GM19452 (cell line): Measurements from ENCODE around the gene GPX4.
A peak's percentile ranks its signal among the peaks of the same experiment; 100 is the strongest.

Source experiments
- ATAC-seq: cut with Tn5 transposase; IDR thresholded peaks from one replicate; pipeline ENCODE4 v1.9.1; 2021; ENCODE audit not compliant: unreplicated experiment

The GPX4 gene

DNA sequence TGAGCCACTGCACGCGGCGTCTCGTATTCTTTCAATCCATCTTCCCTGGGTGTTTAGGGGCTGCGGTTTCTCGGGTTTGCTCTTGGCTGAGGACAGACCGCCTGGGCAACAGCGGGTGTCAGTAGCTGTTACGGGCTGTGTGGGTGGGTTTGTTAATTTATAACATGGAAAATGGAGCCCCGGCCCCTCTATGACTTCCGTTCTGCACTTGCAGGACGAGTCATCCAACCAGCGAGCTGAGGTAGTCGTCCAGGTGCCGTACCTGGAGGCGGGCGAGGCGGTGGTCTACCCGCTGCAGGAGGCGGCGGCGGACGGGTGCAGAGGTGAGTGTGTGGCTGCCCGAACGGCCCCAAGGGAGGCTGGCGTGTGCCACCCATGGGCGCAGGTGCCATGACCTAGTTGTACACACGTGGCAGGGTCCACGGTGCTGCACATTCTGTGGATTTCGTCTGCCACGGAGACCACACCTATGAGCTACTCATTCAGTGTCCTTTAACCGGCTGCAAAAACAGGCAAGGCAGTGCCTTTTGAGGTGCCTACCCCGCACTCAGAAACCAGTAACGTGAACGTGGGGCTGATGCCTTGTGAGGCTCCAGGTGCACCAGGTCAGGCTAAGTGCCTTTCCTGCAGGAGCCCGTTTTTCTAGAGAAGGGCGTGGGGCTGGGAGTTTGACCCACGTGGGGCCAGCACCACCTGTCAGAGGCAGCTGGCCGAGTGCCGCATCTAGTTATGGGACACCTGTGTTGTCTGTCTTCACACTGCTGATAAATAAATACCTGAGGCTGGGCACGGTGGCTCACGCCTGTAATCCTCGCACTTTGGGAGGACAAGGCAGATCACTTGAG is 19.5 kb upstream of the GPX4 start:
- ATAC-seq, result no peak

DNA sequence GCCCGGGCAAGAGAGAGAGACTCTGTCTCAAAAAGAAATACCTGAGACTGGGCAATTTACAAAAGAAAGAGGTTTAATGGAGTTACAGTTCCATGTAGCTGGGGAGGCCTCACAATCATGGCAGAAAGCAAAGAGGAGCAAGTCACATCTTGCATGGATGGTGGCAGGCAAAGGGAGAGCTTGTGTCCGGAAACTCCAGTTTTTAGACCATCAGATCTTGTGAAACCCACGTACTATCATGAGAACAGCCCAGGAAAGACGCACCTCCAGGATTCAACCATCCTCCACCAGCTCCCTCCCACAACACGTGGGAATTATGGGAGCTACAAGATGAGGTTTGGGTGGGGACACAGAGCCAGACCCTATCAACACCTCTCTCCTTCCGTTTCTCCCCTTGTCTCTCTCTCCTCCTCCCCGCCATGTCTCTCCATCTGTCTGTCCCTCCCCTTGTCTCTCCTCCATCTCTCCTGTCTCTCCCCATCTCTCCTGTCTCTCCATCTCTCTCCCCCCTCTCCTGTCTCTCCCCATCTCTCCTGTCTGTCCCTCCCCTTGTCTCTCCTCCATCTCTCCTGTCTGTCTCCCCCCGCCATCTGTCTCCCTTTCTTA is 18.6 kb upstream of the GPX4 start:
- no peak for ATAC-seq

DNA sequence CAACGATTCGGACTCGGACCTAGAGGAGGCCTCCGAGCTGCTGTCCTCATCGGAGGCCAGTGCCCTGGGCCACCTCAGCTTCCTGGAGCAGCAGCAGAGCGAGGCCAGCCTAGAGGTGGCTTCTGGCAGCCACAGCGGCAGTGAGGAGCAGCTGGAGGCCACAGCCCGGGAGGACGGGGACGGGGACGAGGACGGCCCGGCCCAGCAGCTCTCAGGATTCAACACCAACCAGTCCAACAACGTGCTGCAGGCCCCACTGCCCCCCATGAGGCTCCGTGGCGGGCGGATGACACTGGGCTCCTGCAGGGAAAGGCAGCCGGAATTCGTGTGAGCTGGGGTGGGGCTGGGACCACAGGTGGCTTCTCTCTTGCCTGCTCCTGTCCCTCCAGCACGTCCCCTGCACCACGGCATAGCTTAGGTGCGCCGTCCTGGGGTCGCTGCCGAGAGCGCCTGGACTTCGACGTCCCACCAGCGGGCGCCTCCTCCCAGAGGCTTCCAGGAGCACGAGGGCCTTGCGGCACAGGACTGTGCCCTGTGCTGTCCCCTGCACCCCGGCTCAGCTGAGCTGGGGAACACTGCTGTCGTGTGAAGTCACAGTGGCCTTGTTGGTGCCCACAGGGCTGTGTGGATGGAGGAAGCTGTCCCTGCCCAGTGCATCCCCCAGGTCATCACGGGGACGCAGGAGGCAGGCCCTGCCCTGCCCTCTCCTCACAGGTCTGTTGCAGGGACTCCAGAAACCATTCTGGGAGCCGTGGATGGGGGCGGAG is 17.9 kb upstream of the GPX4 start:
- ATAC-seq, result no peak

DNA sequence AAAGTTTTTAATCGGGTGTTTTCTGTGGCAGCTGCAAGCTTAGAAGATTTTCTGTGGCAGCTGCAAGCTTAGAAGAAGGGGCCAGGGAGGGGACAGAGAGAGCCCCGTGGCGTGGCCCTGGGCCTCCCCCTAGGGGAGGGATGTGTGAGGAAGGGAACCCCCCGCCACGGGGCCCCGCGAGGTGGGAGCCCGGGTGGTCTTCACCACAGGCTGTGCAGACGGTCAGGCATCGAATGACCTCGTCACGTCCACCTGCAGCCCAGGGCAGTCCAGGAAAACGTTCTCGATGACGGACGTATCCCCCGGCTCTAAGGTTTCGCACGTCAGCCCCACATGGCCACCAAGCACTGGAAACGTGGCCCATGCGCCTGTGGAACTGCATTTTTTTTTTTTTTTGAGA is 17.2 kb upstream of the GPX4 start:
- no peak for ATAC-seq

DNA sequence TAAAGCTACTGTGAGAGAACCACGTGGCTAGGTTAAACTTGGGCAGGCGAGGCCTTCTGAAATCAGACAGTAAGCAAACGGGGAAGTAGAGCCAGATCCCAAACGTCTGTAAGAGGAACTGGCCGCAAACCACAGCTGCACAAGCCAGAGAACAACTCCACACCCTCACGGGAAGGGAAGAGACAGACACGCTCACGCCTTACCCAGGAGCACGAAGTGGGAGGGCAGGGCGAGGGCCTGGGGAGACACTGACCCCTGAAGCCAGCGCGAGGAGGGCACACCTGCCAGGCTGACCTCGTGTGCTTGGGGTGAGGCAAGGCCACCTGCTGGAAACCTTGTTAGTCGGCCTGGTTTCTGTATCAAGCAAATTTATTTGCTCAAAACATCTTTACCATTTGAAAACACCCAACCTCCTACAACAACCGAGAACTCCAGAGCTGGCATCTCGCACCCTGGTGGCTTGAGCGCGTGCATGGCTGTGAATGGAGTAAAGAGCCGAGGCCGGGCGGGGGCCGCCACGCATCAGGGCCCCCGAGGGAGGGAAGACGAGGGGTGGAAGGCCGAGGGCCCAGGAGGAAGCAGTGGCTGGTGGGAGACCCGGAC is 15.9 kb upstream of the GPX4 start:
- ATAC-seq, result no peak

DNA sequence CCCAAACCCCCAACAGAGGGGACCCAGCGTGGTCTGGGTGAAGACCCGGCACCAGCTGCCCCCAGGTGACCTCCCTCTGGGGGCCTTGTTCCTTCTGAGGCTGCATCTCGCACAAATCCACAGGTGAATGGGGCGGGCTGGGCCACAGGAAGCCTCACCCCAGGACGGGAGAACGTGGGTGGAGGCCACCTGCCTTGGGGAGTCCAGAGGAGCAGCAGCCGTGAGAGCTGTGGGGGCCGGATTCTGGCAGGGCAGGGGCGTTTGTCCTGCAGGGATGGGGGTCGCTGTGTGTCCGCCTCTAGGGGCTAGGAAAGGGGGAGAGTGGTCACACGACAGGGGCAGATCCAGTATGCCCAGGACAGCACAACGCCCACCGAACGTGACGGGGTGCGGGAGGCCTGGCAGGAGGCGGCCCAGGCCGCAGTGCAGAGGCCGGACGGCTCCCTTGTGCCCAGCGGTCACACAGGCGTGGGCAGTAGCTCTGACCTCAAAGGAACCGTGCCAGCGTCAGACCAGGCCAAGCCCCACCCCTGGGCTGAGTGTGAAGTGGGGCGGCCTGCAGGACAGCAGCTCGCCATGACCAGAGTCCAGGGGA is 15.3 kb upstream of the GPX4 start:
- no peak for ATAC-seq

DNA sequence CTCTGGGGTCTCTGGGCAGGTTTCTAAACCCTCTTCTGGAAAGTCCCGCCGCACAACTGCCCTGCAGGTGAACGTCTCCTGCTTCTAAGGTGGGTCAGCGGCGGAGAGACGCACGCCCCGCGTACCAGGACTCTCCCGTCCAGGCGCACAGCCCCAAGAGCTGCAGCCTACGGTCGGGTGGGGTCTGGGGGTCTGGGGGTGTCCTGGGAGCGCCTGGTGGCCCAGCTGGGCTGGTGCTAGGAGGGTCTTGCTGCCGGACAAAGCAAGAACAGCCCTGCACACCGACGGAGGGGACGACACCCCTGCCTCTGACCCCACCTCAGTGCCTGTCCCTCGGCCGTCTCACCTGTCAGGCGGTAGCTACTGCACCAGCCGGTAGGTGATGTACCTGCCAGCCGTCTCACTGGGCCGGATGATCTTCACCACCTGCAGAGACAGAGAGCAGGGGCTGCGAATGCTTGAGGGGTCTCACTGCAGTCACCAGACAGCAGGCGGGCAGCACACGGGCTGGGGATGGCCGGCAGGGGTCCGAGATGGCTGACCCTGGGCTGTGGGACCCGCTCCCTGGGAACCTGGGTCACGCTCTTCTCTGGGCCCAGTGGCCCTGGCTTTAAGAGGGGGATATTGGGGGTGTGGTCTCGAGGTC is 14.5 kb upstream of the GPX4 start:
- no peak for ATAC-seq

DNA sequence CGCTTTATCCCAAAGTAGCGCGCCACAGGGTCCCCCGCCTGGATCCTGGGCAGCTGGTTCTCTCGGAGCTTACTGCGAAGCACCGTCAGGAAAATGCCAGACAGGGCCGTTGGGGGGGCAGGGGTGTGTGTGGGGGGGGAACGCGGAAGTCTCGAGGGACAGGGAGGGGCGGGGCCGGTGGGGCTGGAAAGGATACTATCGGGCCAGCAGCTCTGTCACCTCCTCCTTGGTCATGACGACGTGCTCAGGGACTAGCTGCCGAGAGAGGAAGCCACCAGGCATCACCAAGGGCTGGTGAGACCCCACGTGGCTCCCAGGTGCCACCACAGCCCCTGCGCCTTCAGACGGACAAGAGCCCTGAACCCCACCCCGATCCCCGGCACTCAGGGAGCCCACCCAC is 13.9 kb upstream of the GPX4 start:
- no peak for ATAC-seq

DNA sequence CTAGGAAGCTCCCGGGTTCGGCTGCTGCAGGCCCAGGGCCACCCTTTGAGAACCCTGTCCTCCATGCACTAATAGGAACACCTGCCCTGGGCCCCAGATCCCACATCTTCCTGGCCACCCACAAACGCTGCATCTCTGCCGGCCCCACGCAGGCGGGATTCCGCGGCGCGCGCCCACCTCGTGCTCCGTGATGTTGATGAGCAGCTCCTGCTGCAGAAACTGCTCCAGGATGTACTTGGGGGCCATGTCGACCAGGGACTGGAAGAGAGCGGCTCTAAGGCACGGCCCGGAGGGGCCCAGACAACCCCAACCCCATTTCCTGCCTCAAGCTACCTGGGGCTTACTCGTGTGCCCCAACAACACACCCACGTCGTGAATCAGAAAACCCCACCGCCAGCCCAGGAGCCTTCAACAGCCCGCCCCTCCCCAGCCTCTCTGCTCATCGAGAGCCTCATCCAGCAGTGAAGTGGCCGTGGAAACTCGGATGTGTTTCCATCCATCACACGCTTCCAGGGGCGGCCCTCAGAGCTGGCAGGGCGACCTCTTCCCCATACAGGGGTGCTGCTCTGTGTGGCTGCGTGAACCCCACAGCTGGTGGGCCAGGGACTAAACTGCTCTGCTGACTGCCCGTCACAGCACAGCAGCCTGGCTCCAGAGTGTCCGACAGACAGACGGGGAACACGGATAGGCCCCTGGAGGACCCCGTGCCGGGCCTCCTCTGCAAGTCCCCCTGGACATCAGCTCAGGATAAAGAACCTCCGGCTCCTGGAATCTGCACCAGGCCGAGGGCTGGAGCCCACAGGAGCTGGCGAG is 12.9 kb upstream of the GPX4 start:
- ATAC-seq, result no peak

DNA sequence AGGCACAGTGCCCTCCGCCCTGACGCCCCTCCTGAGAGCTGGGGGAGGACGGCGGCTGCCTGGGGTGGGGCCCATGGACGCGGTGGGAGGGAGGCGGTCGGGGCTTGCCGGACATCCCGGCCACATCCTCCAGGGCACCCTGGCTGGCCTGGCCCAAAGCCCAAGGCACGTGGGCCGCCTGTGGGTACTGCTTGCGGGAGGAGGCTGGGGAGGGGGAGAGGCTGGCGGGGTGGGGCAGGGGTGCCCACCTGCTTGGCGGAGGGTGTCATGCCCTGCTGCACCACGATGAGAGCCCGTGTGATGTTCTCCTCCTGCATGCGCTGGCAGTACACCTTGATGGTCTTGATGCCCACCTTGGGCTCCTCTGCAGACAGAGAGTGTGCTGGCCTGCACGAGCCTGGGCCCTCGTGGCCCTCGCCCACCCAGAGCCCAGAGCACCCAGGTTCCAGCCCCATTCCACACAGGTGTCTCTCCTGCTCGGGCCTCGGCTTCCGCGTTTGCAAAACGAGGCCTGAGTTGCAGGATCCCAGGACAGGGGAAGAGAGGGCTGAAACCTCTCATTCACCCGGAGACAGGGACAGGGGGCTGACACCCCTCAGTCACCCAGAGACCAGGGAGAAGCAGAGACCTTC is 12.1 kb upstream of the GPX4 start:
- no peak for ATAC-seq

DNA sequence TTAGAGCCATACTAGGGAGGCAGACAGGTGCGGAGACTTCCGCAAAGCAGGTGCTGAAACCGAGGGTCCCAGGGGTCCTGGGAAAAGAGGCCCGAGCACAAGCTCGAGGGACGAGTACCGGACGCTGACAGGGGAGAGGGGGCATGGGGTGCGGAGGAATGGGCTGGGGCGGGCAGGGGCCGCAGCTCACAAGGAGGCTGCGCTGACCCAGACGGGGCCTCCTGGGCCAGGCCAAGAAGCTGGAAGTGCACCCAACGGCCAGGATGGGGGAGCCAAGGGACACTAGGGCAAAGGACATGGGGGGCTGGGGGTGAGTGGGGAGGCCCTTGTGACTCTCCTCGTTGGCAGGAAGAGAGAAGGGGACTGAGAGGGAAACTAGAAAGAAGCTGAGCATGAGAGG is 10.5 kb upstream of the GPX4 start:
- ATAC-seq, result no peak

DNA sequence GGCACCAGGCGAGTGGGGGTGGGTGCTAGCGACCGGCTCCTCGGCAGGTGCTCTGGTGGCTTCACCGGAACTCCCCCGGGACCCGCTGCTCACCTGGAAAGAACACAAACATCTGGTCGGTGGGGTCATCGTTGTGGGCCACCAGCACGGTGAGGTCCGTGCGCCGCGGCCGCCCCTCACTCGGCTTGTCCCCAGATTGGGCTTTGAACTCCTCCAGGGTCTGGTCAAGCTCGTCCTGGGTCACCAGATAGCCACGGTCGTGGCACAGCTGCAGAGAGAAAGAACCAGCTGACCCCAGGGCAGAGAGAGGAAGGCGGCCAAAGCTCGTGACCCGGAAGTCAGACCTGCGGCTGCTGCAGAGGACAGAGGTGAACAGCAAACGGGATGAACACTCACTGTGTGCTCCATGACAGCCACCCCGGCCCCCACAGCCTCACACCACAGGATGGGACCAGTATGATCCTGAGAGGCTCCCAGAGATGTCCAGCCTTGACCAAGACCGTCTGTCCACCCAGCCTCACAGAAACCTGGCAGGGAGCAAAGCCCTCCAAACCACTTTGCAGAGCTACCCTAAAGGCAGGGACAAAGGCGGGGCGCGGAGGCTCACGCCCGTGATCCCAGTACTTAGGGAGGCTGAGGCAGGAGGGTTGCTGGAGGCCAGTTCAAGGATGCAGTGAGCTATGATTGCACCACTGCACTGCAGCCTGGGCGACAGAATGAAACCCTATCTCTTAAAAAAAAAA is 9.8 kb upstream of the GPX4 start:
- ATAC-seq, result no peak

DNA sequence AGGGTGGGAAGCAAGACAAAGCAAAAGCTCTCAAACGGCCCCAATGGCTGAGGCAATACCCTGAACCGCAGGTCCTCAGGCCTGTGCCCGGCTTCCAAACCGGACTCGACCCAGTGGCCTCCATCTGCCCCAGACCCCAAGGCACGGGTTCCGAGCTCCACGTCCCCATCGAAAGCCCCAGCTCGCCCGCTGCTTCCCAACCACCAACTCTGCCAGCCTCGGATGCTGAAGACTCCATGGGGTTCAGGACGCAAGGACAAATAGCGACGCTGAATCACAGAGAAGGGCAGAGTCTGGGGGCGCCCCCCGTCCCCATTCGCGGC is 9.2 kb upstream of the GPX4 start:
- ATAC-seq, result no peak

DNA sequence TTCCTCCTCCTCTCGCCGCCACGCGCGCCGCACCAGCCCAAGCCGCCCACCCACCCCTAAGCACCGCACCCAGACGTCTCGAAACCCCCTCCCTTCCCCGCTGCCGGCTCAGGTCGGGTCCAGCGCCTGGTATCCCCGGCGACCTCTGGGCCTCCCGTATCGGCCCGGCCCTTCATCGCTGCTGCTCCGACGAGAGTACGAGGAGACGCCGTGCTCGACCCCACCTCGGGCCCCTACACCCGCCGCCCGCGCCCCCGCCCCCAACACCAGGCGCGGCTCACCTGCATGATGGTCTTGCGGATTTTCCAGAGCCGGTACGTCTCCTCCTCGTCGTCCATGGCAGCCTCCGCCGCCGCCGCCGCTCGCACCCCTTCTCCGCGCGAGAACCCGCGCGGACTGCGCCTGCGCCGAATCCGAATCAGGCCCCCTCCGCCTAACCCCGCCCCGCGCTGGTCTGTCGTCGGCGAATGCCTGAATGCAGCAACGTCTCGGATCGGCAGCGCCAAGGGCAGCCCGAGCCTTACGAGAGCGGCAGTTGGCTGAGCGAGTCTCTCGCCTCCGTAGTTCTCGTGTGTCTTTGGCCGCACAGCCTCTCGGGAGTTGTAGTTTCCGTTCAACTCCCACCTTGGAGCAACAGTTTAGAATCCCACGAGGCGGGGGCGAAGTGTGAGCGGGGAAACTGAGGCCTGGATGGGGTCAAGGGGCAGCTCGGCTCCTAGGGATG is 8.7 kb upstream of the GPX4 start, which contains the start of gene POLR2E:
Gene POLR2E (minus strand): TSS at position 398 of the 724 bp plus-strand sequence. CDS start 60 bp downstream, at position 338.
- ATAC-seq, result peak; percentile 74

DNA sequence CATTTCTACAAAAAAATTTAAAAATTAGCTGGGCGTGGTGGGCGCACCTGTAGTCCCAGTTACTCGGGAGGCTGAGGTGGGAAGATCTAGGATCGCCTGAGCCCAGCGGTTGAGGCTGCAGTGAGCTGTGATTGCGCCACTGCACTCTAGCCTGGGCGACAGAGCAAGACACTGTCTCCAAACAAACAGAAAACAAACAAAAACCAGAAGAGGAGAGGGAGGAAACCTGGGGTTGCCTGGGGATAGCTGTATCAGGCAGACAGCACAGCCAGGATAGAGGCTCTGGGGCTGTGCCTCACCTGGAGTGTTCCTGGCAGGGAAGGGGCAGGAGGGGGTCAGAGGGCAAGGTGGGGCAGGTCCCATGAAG is 6.0 kb upstream of the GPX4 start:
- no peak for ATAC-seq

DNA sequence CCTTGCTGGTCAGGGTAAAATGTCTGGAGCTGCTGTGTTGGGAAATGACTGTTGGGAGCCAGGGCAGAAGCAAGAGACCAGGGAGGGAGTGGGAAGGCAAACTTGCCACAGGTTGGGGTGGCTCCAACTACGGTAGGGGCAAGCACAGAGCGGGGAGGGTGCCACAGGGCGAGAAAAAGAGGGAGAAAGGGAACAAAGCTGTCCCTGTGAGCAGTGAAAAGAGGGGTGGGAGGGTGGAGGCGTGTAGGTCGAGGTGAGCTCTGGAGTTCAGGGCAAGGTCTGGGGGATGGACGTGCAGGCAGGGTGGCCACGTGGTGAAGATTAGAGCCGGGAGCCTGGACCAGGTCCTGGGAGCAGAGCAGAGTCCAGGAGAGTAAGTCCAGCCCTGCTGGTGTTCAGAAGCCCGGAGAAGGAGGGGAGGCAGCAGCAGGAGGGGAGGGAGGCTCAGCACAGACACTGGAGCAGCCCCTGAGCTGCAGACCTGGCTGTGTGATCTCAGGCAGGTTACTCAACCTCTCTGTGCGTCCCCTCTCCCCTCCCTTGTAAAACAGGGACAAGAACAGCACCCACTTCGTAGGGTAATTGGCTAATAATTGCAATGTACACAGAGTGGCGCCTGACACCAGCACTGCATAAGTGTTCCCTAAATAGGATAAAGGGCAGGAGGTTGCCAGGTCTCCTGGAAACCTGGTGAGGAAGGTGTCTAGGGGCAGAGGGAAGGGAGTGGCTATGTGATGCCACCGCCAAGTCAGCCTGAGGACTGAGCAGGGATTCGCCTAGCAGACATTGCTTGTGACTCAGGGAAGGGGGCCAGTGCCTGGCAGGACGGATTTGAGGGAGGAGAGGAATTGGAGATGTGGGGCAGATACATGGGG is 5.4 kb upstream of the GPX4 start:
- no peak for ATAC-seq

DNA sequence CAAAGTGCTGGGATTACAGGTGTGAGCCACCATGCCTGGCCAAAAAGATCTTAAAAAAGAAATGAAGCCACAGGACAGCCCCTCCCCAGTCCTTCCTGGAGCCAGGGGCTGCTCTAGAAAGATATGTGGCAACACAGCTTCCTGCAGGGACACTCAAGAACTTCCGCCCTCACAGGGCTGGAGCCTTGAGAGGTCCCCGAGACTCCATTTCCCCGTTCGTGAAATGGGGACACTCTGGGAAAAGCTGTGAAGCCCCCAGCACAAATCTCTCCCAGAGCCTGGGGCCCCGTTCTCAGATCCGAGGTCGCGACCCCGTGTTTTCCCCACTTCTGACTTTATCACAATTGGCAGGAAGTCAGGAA is 2.5 kb upstream of the GPX4 start:
- ATAC-seq, result no peak
